Activated CD4-positive, alpha-beta T cell treated with anti-CD3 and anti-CD28 coated beads, Interleukin-2, amount 10 ng/mL, durations not matched to agents 24 days and 14 days (primary cell): Measurements from ENCODE around the gene NBPF12. TPM values are rescaled to one million over a fixed set of nuclear protein-coding genes. Genes with fewer than 3 reads are reported as not detected.
"Not testable (repeated sequence)": the region's sequence is repeated elsewhere in the genome, so short reads cannot be mapped to it uniquely, and the experiment has no call there.

Experiments
- DNase-seq: peaks from one replicate; pipeline ENCODE4 v3.0.0; 2022
- H3K27ac Mint-ChIP-seq: one replicate; pipeline ENCODE4 v1.8.0; 2022; ENCODE audit warnings: mild to moderate bottlenecking, mixed read lengths
- H3K27me3 Mint-ChIP-seq: one replicate; pipeline ENCODE4 v1.8.0; 2022; ENCODE audit warnings: mixed read lengths
- H3K36me3 Mint-ChIP-seq: one replicate; pipeline ENCODE4 v1.8.0; 2022; ENCODE audit warnings: low read depth, mild to moderate bottlenecking, mixed read lengths
- H3K4me1 Mint-ChIP-seq: one replicate; pipeline ENCODE4 v1.8.0; 2021; ENCODE audit warnings: mixed read lengths
- H3K4me3 Mint-ChIP-seq: one replicate; pipeline ENCODE4 v1.8.0; 2022; ENCODE audit warnings: mild to moderate bottlenecking, moderate library complexity, mixed read lengths
- H3K9me3 Mint-ChIP-seq: one replicate; pipeline ENCODE4 v1.8.0; 2021; ENCODE audit warnings: mixed read lengths
- intact Hi-C: fragments of 100-400 bp; cut with micrococcal nuclease; formaldehyde crosslinking; loops from one replicate; pipeline ENCODE4 v1.15.1; 2023
- total RNA-seq: library from RNA; stranded (reverse); gene quantifications from 2 replicates; pipeline ENCODE4 v1.2.3, GENCODE V29; 2022

The NBPF12 gene
- total RNA-seq, 1 donor from 2014 or later: 14.2 TPM

- H3K27ac Mint-ChIP-seq, DNase-seq, H3K4me3 Mint-ChIP-seq, H3K4me1 Mint-ChIP-seq, H3K27me3 Mint-ChIP-seq, H3K9me3 Mint-ChIP-seq, intact Hi-C loops: not testable (repeated sequence)
- peaks cover 10% of the 10 kb centered on the region for H3K36me3 Mint-ChIP-seq
Measured at GRCh38 chr1:146940293-146940692, 2.2 kb downstream of the NBPF12 start.

GRCh38 chr1:146943342-146943886, 5.3 kb downstream of the NBPF12 start:
- peaks cover 13% of the 10 kb centered on the region for H3K36me3 Mint-ChIP-seq
- H3K4me3 Mint-ChIP-seq, DNase-seq, intact Hi-C loops, H3K9me3 Mint-ChIP-seq, H3K27me3 Mint-ChIP-seq, H3K4me1 Mint-ChIP-seq, H3K27ac Mint-ChIP-seq: not testable (repeated sequence)

- H3K27ac Mint-ChIP-seq, H3K27me3 Mint-ChIP-seq, H3K9me3 Mint-ChIP-seq, H3K4me1 Mint-ChIP-seq, intact Hi-C loops, DNase-seq, H3K4me3 Mint-ChIP-seq: not testable (repeated sequence)
- H3K36me3 Mint-ChIP-seq: peaks cover 13% of the 10 kb centered on the region
Measured at GRCh38 chr1:146948127-146948526, 10.0 kb downstream of the NBPF12 start.

GRCh38 chr1:146964340-146964739, 26.2 kb downstream of the NBPF12 start:
- intact Hi-C loops, H3K4me1 Mint-ChIP-seq, H3K27me3 Mint-ChIP-seq, H3K9me3 Mint-ChIP-seq, H3K36me3 Mint-ChIP-seq, H3K4me3 Mint-ChIP-seq, H3K27ac Mint-ChIP-seq, DNase-seq: not testable (repeated sequence)

GRCh38 chr1:146966351-146966750, 28.2 kb downstream of the NBPF12 start:
- intact Hi-C loops, H3K27ac Mint-ChIP-seq, H3K9me3 Mint-ChIP-seq, H3K27me3 Mint-ChIP-seq, H3K4me3 Mint-ChIP-seq, H3K4me1 Mint-ChIP-seq, H3K36me3 Mint-ChIP-seq: not testable (repeated sequence)
- DNase-seq: peak; percentile 53

- H3K4me3 Mint-ChIP-seq, H3K27me3 Mint-ChIP-seq, H3K9me3 Mint-ChIP-seq, H3K4me1 Mint-ChIP-seq, intact Hi-C loops, H3K27ac Mint-ChIP-seq, H3K36me3 Mint-ChIP-seq: not testable (repeated sequence)
- peak; percentile 26 for DNase-seq
Measured at GRCh38 chr1:146970656-146971055, 32.5 kb downstream of the NBPF12 start.

GRCh38 chr1:146972681-146973080, 34.6 kb downstream of the NBPF12 start:
- intact Hi-C loops, H3K36me3 Mint-ChIP-seq, H3K27me3 Mint-ChIP-seq, H3K4me3 Mint-ChIP-seq, H3K27ac Mint-ChIP-seq, H3K4me1 Mint-ChIP-seq, H3K9me3 Mint-ChIP-seq: not testable (repeated sequence)
- peak; percentile 28 for DNase-seq

GRCh38 chr1:146985855-146986254, 47.7 kb downstream of the NBPF12 start:
- peaks cover 15% of the 10 kb centered on the region for H3K36me3 Mint-ChIP-seq
- peak; percentile 54 for DNase-seq
- intact Hi-C loops, H3K27me3 Mint-ChIP-seq, H3K4me3 Mint-ChIP-seq, H3K9me3 Mint-ChIP-seq, H3K4me1 Mint-ChIP-seq, H3K27ac Mint-ChIP-seq: not testable (repeated sequence)

- H3K27me3 Mint-ChIP-seq, intact Hi-C loops, H3K4me1 Mint-ChIP-seq, H3K27ac Mint-ChIP-seq, H3K4me3 Mint-ChIP-seq, H3K9me3 Mint-ChIP-seq: not testable (repeated sequence)
- H3K36me3 Mint-ChIP-seq: peaks cover 14% of the 10 kb centered on the region
- peak; percentile 51 for DNase-seq
Measured at GRCh38 chr1:146986450-146986849, 48.3 kb downstream of the NBPF12 start.

- H3K27ac Mint-ChIP-seq: peak overlapping the region; percentile 2
- intact Hi-C loops, H3K27me3 Mint-ChIP-seq: not testable (repeated sequence)
Measured at GRCh38 chr1:146987502-146987901, 49.4 kb downstream of the NBPF12 start.

GRCh38 chr1:146989455-146989854, 51.3 kb downstream of the NBPF12 start:
- H3K36me3 Mint-ChIP-seq: peaks cover 15% of the 10 kb centered on the region
- H3K9me3 Mint-ChIP-seq: not testable (repeated sequence)

More at GRCh38 chr1:146987502-146987901, 49.4 kb downstream of the NBPF12 start:
- H3K36me3 Mint-ChIP-seq: peaks cover 12% of the 10 kb centered on the region
- not testable (repeated sequence) for H3K9me3 Mint-ChIP-seq, H3K4me3 Mint-ChIP-seq, H3K4me1 Mint-ChIP-seq
- peak; percentile 56 for DNase-seq

GRCh38 chr1:147008495-147008894, 70.4 kb downstream of the NBPF12 start:
- H3K27ac Mint-ChIP-seq, DNase-seq, H3K4me3 Mint-ChIP-seq, H3K4me1 Mint-ChIP-seq, H3K36me3 Mint-ChIP-seq, intact Hi-C loops: not testable (repeated sequence)
- H3K9me3 Mint-ChIP-seq: peaks cover 15% of the 10 kb centered on the region
- peaks cover 11% of the 10 kb centered on the region for H3K27me3 Mint-ChIP-seq

More at GRCh38 chr1:146989455-146989854, 51.3 kb downstream of the NBPF12 start:
- H3K27me3 Mint-ChIP-seq, intact Hi-C loops, H3K4me3 Mint-ChIP-seq, H3K27ac Mint-ChIP-seq, H3K4me1 Mint-ChIP-seq: not testable (repeated sequence)
- DNase-seq: peak; percentile 64

GRCh38 chr1:147026975-147027374, 88.9 kb downstream of the NBPF12 start:
- intact Hi-C loops, H3K36me3 Mint-ChIP-seq, H3K4me1 Mint-ChIP-seq, H3K9me3 Mint-ChIP-seq, H3K27ac Mint-ChIP-seq, H3K4me3 Mint-ChIP-seq, DNase-seq: not testable (repeated sequence)
- H3K27me3 Mint-ChIP-seq: peaks cover 35% of the 10 kb centered on the region

GRCh38 chr1:147030066-147030653, 92.0 kb downstream of the NBPF12 start:
- H3K27ac Mint-ChIP-seq, H3K36me3 Mint-ChIP-seq, H3K9me3 Mint-ChIP-seq, DNase-seq, H3K4me1 Mint-ChIP-seq, H3K4me3 Mint-ChIP-seq, intact Hi-C loops: not testable (repeated sequence)
- peaks cover 45% of the 10 kb centered on the region for H3K27me3 Mint-ChIP-seq

GRCh38 chr1:147039916-147040315, 101.8 kb downstream of the NBPF12 start:
- Mint-ChIP-seq H3K9me3 (peaks cover 3% of the 10 kb centered on the region), H3K4me1 (peaks cover 3% of the 10 kb centered on the region), H3K27me3 (peaks cover 27% of the 10 kb centered on the region), H3K36me3 (peaks cover 3% of the 10 kb centered on the region), H3K4me3 (no peak overlapping the region), H3K27ac (no peak overlapping the region)
- intact Hi-C loops: no loop called here
- no peak for DNase-seq
